HG02970 (cell line): Measurements from ENCODE around the gene TMCC3.
A peak's percentile ranks its signal among the peaks of the same experiment; 100 is the strongest.

Source experiments
- ATAC-seq: cut with Tn5 transposase; IDR thresholded peaks from one replicate; pipeline ENCODE4 v1.9.1; 2021; ENCODE audit warnings: mild to moderate bottlenecking, moderate library complexity, moderate number of reproducible peaks; ENCODE audit not compliant: unreplicated experiment, low FRiP score

TMCC3 gene

DNA sequence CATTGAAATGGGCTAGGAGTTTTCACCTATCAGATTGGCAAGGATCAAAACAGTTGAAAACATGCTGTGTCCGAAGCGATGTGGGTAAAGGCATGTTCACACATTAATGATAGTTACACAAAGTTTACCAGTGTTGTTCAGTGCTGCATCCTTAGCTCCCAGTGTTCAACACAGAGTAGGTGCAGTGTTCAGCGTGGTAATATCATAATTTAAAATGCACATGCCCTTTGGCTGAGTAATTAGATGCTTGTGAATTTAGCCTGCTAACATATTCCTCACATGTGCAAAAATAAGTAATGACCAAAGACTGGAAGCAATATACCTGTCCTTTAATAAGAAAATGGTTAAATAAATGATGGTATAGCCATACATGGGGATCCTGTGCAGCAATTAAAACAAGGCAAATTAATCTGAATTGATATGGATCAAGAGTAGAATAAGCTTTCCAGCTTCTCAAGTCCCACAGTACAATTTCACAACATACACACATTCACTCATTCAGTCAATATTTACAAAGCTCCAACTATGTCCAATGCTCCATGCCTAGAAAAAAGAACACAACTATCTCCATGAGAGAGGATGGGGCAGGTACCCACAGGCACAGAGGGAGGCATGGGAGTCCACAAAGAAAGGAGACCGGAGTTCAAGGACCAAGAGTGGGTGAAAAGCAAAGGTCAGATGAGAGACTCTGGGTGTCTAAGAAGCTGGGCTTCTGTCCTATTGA is 12.8 kb downstream of the TMCC3 start:
- no peak for ATAC-seq

DNA sequence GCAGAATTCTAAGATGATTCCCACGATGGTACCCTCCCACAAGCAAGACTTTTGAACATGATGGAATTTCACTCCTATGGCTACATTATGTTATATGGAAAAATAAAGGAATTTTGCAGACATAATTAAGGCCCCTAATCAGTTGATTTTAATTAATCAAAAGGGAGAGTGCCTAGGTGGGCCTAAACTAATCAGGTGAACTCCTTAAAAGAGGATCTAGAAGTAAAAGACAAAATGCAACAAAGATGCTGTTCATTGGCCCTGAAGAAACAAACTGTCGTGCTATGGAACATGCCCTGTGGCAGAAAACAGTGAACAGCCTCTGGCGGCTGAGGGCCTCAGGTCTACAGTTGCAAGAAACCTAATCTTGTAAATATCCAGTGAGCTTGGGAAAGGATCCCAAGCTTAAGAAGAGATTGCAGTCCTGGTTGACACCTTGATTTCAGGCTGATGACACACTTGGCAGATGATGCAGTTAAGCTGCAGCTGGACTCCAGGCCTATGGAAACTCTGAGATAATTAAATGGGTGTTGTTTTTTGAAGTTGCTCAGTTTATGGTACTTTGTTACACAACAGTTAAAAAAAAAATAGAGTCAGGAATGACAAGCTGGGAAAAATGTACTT is 13.8 kb downstream of the TMCC3 start:
- no peak for ATAC-seq

GRCh38 chr12:94634717-94635116 is 15.6 kb downstream of the TMCC3 start:
- no peak for ATAC-seq

DNA sequence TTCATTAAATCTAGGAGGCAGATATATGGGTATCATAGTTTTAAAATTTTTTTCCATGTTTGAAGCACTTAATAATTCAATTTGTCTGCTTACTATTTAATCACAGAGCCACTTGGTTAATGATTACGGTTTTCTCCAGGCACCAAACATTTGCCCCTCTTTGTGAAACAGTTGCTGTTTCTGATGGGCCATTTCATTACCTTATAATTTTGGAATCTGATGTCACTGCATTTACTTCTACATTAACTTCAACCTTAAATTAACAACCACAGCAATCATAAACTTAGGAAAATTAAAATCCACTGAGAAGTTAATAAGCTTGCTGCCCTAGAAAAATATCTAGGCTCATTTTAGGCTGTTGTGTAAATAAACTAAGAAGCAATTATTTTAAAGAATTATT is 17.0 kb downstream of the TMCC3 start:
- ATAC-seq = no peak

DNA sequence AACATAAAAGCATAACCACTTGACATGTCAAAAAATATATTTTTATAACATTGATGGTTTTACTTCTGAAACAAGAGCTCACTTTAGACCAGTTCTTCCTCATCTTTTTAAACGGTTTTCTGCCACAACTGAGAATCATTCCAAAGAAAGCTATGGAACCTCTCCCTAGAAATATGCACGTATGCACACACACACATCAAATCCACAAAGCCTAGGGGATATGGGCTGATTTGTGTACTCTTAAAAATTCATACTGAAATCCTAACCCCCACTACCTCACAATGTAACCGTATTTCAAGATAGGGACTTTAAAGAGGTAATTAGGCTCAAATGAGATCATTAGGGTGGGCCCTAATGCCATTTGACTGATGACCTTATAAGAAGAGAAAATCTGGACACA is 19.3 kb downstream of the TMCC3 start:
- no peak for ATAC-seq

DNA sequence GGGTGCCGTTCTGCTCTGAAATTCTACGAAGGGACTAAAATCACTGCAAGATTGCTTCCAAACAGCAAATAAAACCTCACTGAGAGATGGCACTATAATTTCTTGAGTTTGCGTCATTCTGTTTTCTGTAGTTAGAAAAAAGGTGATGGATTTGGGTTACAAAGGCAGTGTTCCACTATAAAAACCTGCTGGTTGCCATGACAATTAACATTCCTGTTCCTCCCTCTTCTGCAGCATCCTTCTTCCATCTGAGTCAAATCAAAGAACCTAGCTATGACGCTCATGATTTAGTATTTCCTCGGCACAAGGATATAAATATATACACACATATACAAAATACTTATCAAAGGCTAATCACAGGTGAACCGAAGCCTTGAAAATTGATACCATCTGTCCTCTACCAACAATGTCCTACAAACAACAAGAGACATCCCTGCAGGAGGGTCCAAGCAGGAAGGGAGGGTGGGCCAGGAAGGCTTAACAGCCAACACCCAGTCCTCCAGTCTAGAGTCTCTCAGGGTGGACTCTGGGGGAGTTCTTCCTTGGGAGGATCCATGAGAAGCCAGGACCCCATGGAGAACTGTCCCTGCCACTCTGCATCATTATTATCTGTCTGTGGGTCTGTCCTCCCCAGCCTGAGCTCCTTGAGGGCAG is 21.4 kb downstream of the TMCC3 start:
- no peak for ATAC-seq

- no peak for ATAC-seq
Measured at GRCh38 chr12:94628369-94628768, 22.0 kb downstream of the TMCC3 start.

GRCh38 chr12:94625531-94625930 is 24.8 kb downstream of the TMCC3 start:
- no peak for ATAC-seq

- no peak for ATAC-seq
Measured at GRCh38 chr12:94623161-94623920, 27.0 kb downstream of the TMCC3 start.

DNA sequence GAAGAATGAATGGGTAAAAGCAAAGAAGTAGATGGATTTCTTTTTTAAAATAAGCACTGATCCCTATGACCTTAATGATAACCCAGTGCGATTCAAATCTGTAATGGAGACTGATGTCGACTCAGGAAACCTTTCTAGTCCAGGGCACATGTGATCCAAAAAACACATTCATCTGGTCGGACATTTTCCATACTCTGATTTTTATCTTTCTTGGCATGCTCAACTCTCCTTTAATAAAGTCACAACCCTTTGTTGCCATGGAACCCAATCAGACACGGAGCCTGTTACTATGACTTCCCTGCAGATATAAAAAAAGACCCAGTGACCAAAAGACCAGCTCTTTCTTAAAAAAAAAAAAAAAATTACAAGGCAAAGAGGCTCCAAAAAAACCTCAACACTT is 27.9 kb downstream of the TMCC3 start:
- no peak for ATAC-seq

GRCh38 chr12:94621662-94622359 is 28.5 kb downstream of the TMCC3 start:
- peak; percentile 92 for ATAC-seq

GRCh38 chr12:94620621-94621020 is 29.7 kb downstream of the TMCC3 start:
- no peak for ATAC-seq

GRCh38 chr12:94618995-94619695 is 31.2 kb downstream of the TMCC3 start:
- no peak for ATAC-seq

DNA sequence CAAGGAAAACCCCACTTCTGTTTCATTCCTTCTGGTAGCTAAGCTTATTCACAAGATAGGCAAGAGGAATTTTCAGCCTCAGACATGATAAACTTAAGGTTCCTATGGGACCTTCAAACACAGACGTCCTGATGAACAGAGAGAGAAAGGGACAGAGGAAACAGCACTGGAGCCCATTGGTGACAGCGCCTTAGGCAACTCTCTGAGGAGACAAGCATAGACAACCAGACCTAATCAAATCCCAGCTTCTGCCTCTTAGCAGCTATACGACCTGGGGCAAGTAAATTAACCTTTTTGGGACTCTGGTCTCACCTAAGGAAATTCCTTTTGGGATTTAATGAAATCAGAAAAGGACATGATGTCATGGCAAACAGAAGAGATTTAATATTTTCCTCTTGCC is 33.3 kb downstream of the TMCC3 start:
- no peak for ATAC-seq

- ATAC-seq = no peak
Measured at GRCh38 chr12:94616203-94616729, 34.1 kb downstream of the TMCC3 start.

DNA sequence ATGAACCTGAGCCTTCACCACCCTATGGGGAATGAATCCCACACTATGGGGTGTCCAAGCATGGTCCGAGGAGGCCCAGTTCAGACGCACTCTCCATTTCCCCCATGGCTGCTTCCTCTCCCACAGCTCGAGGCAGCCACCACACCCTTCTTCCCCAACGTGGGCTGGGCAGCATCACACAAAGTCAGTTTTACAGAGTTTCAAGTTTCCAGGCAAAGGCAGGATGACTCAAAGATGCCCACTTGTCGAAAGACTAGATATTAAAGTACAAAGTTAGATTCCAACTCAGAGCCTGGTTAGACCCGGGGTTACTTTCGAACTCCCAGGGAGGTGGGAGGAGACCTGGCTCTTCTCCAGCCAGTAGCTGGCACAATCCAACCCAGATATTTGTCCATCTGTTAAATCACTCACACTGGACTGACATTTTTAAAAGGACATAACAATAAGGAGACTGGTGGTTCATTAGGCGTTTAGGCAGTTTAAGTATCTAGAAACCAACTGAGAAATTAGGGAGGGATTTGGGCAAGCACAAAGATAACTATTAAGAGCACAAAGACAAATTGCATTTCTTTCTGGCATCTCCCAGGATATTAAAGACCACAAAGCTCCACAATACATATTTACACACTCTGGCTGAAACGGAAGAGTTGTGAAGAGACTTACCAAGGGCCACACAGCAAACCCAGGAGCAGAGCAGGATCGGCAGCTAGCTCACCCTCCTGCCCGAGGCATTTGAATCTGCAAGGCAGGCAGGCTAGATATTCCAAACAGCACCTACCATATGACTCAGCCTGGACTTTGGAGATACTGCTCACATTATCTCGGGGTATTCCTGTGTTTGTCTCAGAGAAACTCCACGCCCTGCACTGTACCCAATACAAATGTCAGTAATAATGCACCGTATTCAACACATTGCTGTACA is 34.8 kb downstream of the TMCC3 start:
- ATAC-seq = no peak

- ATAC-seq = no peak
Measured at GRCh38 chr12:94614288-94614721, 36.1 kb downstream of the TMCC3 start.

GRCh38 chr12:94609917-94610443 is 40.4 kb downstream of the TMCC3 start:
- ATAC-seq = no peak
